Vagina (tissue), 2 donors: ENCODE measurements around the gene ZRANB3. TPM values are rescaled to one million over a fixed set of nuclear protein-coding genes. Genes with fewer than 3 reads are reported as not detected.

Experiments used
- DNase-seq, 2 donors: peaks; one replicate each; pipeline ENCODE4 v3.0.0-alpha.2; 2017; ENCODE audit errors: extremely low spot score in 2 of 2
- H3K27ac ChIP-seq: fragments of 200-600 bp; sonication (generic); one replicate; pipeline ENCODE4 v1.5.1; 2019
- H3K27me3 ChIP-seq: fragments of 200-600 bp; sonication (generic); one replicate; pipeline ENCODE4 v1.5.1; 2019
- H3K36me3 ChIP-seq, 2 donors: fragments of 200-600 bp; sonication (generic); one replicate each; pipeline ENCODE4 v1.5.1; 2017 to 2019
- H3K4me1 ChIP-seq: fragments of 200-600 bp; sonication (generic); one replicate; pipeline ENCODE4 v1.5.1; 2019
- H3K4me3 ChIP-seq, 2 donors: fragments of 200-600 bp; sonication (generic); 1 replicate in 1 of 2; 2 replicates in 1 of 2; pipeline ENCODE4 v1.5.1; 2016 to 2019
- H3K9me3 ChIP-seq: fragments of 200-600 bp; sonication (generic); one replicate; pipeline ENCODE4 v1.5.1; 2019
- CTCF ChIP-seq, 3 experiments: fragments of 450-650 bp in 2 of 3; fragments of 200-600 bp in 1 of 3; sonication (generic) in 1 of 3; IDR thresholded peaks; one replicate each; pipeline ENCODE4 v1.5.1; 2017 to 2019; ENCODE audit warnings: antibody characterized with exemption in 3 of 3, mild to moderate bottlenecking in 2 of 3, moderate library complexity in 2 of 3
- POLR2A ChIP-seq, 2 donors: fragments of 450-650 bp; IDR thresholded peaks; one replicate each; pipeline ENCODE4 v1.6.1; 2017; ENCODE audit warnings: antibody characterized with exemption in 2 of 2, mild to moderate bottlenecking in 2 of 2, moderate library complexity in 2 of 2
- POLR2AphosphoS5 ChIP-seq, 2 donors: sonication (generic); formaldehyde crosslinking; IDR thresholded peaks; one replicate each; pipeline ENCODE4 v1.9.0; 2017; ENCODE audit warnings: antibody characterized with exemption in 2 of 2, mild to moderate bottlenecking in 2 of 2, low read depth in 1 of 2; ENCODE audit not compliant: insufficient read depth in 1 of 2
- intact Hi-C: fragments of 100-400 bp; cut with DNase I; formaldehyde crosslinking; loops from one replicate; pipeline ENCODE4 v1.15.1; 2023
- total RNA-seq: library from RNA; depleted of rRNA; stranded (reverse); fragments of >200 nt; gene quantifications from one replicate; pipeline ENCODE4 v1.2.3, GENCODE V29; 2016

Gene ZRANB3
- total RNA-seq, 1 donor from 2014 or later, result 1.5 TPM

- TF ChIP-seq CTCF (IDR thresholded peaks at IDR 0.05) (no peak), POLR2A (IDR thresholded peaks at IDR 0.05) (no peak), POLR2AphosphoS5 (IDR thresholded peaks at IDR 0.05; ENCODE audit: insufficient read depth in 1 of 2, low read depth in 1 of 2) (no peak)
- no peaks in the 10 kb centered on the region for H3K36me3 ChIP-seq
- H3K9me3 ChIP-seq, result peaks cover 4% of the 10 kb centered on the region
- H3K4me1 ChIP-seq, result no peaks in the 10 kb centered on the region
- H3K27me3 ChIP-seq, result no peaks in the 10 kb centered on the region
- no peak overlapping the region for H3K4me3 ChIP-seq
- no peak for DNase-seq
- no peak overlapping the region for H3K27ac ChIP-seq
- intact Hi-C loops, result no loop called here
Observed at GRCh38 chr2:135186054-135186453, 345.0 kb downstream of the ZRANB3 start.

- no peaks in the 10 kb centered on the region for H3K36me3 ChIP-seq
- H3K9me3 ChIP-seq, result no peaks in the 10 kb centered on the region
- intact Hi-C loops, result no loop called here
- no peaks in the 10 kb centered on the region for H3K4me1 ChIP-seq
- TF ChIP-seq POLR2AphosphoS5 (IDR thresholded peaks at IDR 0.05; ENCODE audit: insufficient read depth in 1 of 2, low read depth in 1 of 2) (no peak), CTCF (IDR thresholded peaks at IDR 0.05) (no peak), POLR2A (IDR thresholded peaks at IDR 0.05) (no peak)
- no peak for DNase-seq
- no peak overlapping the region for H3K27ac ChIP-seq
- no peaks in the 10 kb centered on the region for H3K27me3 ChIP-seq
- no peak overlapping the region for H3K4me3 ChIP-seq
Observed at GRCh38 chr2:135183822-135184221, 347.2 kb downstream of the ZRANB3 start.

- intact Hi-C loops, result no loop called here
- Histone ChIP-seq H3K27ac (no peak overlapping the region), H3K4me3 (no peak overlapping the region), H3K4me1 (no peaks in the 10 kb centered on the region), H3K36me3 (no peaks in the 10 kb centered on the region), H3K9me3 (no peaks in the 10 kb centered on the region), H3K27me3 (no peaks in the 10 kb centered on the region)
- no peak for DNase-seq
- no peak for TF ChIP-seq CTCF (IDR thresholded peaks at IDR 0.05)
- TF ChIP-seq POLR2AphosphoS5 (IDR thresholded peaks at IDR 0.05; ENCODE audit: insufficient read depth in 1 of 2, low read depth in 1 of 2), result no peak
- TF ChIP-seq POLR2A (IDR thresholded peaks at IDR 0.05), result no peak
Observed at GRCh38 chr2:135182601-135183000, 348.4 kb downstream of the ZRANB3 start.

- no peak overlapping the region for H3K27ac ChIP-seq
- intact Hi-C loops, result no loop called here
- TF ChIP-seq POLR2AphosphoS5 (IDR thresholded peaks at IDR 0.05; ENCODE audit: insufficient read depth in 1 of 2, low read depth in 1 of 2) (no peak), CTCF (IDR thresholded peaks at IDR 0.05) (no peak), POLR2A (IDR thresholded peaks at IDR 0.05) (no peak)
- no peaks in the 10 kb centered on the region for H3K4me1 ChIP-seq
- H3K27me3 ChIP-seq, result no peaks in the 10 kb centered on the region
- no peak overlapping the region for H3K4me3 ChIP-seq
- no peaks in the 10 kb centered on the region for H3K36me3 ChIP-seq
- no peaks in the 10 kb centered on the region for H3K9me3 ChIP-seq
- no peak for DNase-seq
Observed at GRCh38 chr2:135182190-135182589, 348.8 kb downstream of the ZRANB3 start.

- TF ChIP-seq POLR2A (IDR thresholded peaks at IDR 0.05) (no peak), POLR2AphosphoS5 (IDR thresholded peaks at IDR 0.05; ENCODE audit: insufficient read depth in 1 of 2, low read depth in 1 of 2) (no peak), CTCF (IDR thresholded peaks at IDR 0.05) (no peak)
- Histone ChIP-seq H3K36me3 (peaks cover 0 to 9% of the 10 kb centered on the region in 2 donors), H3K27me3 (no peaks in the 10 kb centered on the region), H3K4me1 (no peaks in the 10 kb centered on the region), H3K9me3 (no peaks in the 10 kb centered on the region), H3K27ac (no peak overlapping the region), H3K4me3 (no peak overlapping the region)
- intact Hi-C loops, result no loop called here
- DNase-seq, result no peak
Observed at GRCh38 chr2:135179689-135180088, 351.3 kb downstream of the ZRANB3 start.
